GM23338 (cell line): ENCODE measurements around the gene NEK6. TPM values are rescaled to one million over a fixed set of nuclear protein-coding genes. Genes with fewer than 3 reads are reported as not detected.

Experiments used
- ATAC-seq: fragments of 200-7000 bp; cut with Tn5 transposase; 3 replicates; pipeline ENCODE4 v1.9.1; 2020
- DNase-seq: peaks from one replicate; pipeline ENCODE4 v3.0.0-alpha.2; 2015; ENCODE audit warnings: low spot score
- H2AFZ ChIP-seq: fragments of 200-600 bp; sonication (generic); 2 replicates; pipeline ENCODE4 v1.8.0; 2016; ENCODE audit warnings: antibody characterized with exemption, mild to moderate bottlenecking, moderate library complexity
- H3F3A ChIP-seq: fragments of 200-600 bp; sonication (generic); replicated peaks from 2 replicates; pipeline ENCODE4 v1.8.0; 2017; ENCODE audit warnings: antibody characterized with exemption, mixed run types, low read depth
- H3K27ac ChIP-seq: fragments of 200-600 bp; sonication (generic); 2 replicates; pipeline ENCODE4 v1.6.1; 2016; ENCODE audit warnings: low read depth
- H3K27me3 ChIP-seq: fragments of 200-600 bp; sonication (generic); 2 replicates; pipeline ENCODE4 v1.8.0; 2016; ENCODE audit warnings: mild to moderate bottlenecking, mixed run types, moderate library complexity; ENCODE audit not compliant: insufficient read depth
- H3K36me3 ChIP-seq: fragments of 200-600 bp; sonication (generic); 2 replicates; pipeline ENCODE4 v1.8.0; 2016; ENCODE audit warnings: mild to moderate bottlenecking; ENCODE audit not compliant: insufficient read depth
- H3K4me1 ChIP-seq: fragments of 200-600 bp; sonication (generic); 2 replicates; pipeline ENCODE4 v1.8.0; 2016; ENCODE audit warnings: mild to moderate bottlenecking, moderate library complexity; ENCODE audit not compliant: insufficient read depth
- H3K4me2 ChIP-seq: fragments of 200-600 bp; sonication (generic); 2 replicates; pipeline ENCODE4 v1.7.1; 2017; ENCODE audit warnings: mixed run types
- H3K4me3 ChIP-seq: fragments of 200-600 bp; sonication (generic); 2 replicates; pipeline ENCODE4 v1.6.1; 2016; ENCODE audit warnings: mixed run types
- H3K79me2 ChIP-seq: fragments of 200-600 bp; sonication (generic); replicated peaks from 2 replicates; pipeline ENCODE4 v1.8.0; 2017; ENCODE audit warnings: mild to moderate bottlenecking; ENCODE audit not compliant: insufficient read depth
- H3K9me2 ChIP-seq: fragments of 200-600 bp; sonication (generic); 2 replicates; pipeline ENCODE4 v1.8.0; 2017; ENCODE audit not compliant: insufficient read depth
- H4K20me1 ChIP-seq: fragments of 200-600 bp; sonication (generic); replicated peaks from 2 replicates; pipeline ENCODE4 v1.8.0; 2017; ENCODE audit warnings: mild to moderate bottlenecking; ENCODE audit not compliant: insufficient read depth
- H3K27ac Mint-ChIP-seq: 2 replicates; pipeline ENCODE4 v1.8.0; 2020; ENCODE audit warnings: inconsistent platforms, mild to moderate bottlenecking, moderate library complexity, mixed read lengths
- H3K27me3 Mint-ChIP-seq: 3 replicates; pipeline ENCODE4 v1.8.0; 2022; ENCODE audit warnings: low read depth, mild to moderate bottlenecking, moderate library complexity, mixed read lengths, inconsistent platforms; ENCODE audit not compliant: insufficient read depth, poor library complexity
- H3K36me3 Mint-ChIP-seq: 3 replicates; pipeline ENCODE4 v1.8.0; 2021; ENCODE audit warnings: low read depth, mild to moderate bottlenecking, inconsistent platforms, moderate library complexity, mixed read lengths
- H3K4me1 Mint-ChIP-seq: 3 replicates; pipeline ENCODE4 v1.8.0; 2020; ENCODE audit warnings: mild to moderate bottlenecking, inconsistent platforms, mixed read lengths
- H3K4me3 Mint-ChIP-seq: 3 replicates; pipeline ENCODE4 v1.8.0; 2021; ENCODE audit warnings: moderate library complexity, mild to moderate bottlenecking, inconsistent platforms, mixed read lengths
- H3K9me3 Mint-ChIP-seq: 3 replicates; pipeline ENCODE4 v1.8.0; 2020; ENCODE audit warnings: moderate library complexity, mild to moderate bottlenecking, inconsistent platforms, mixed read lengths
- CREB1 ChIP-seq: fragments of 250-450 bp; sonication (Bioruptor Pico); IDR thresholded peaks from 2 replicates; pipeline ENCODE4 v1.5.0; 2020; ENCODE audit warnings: low read depth, mild to moderate bottlenecking, moderate library complexity
- CTCF ChIP-seq, 2 experiments: fragments of 200-600 bp in 1 of 2; sonication (generic) in 1 of 2; conservative IDR thresholded peaks; 2 replicates each; pipeline versions ENCODE4 v1.5.1 to v1.6.1; 2016 to 2017; ENCODE audit warnings: antibody characterized with exemption in 2 of 2, low read depth in 2 of 2, mild to moderate bottlenecking in 2 of 2, moderate library complexity in 1 of 2
- ETS1 ChIP-seq: IDR thresholded peaks from 2 replicates; pipeline ENCODE4 v1.6.1; 2016; ENCODE audit warnings: antibody characterized with exemption
- EZH2 ChIP-seq: fragments of 200-600 bp; sonication (generic); IDR thresholded peaks from one replicate; pipeline ENCODE4 v1.8.0; 2017; ENCODE audit warnings: antibody characterized with exemption, mild to moderate bottlenecking, low read depth; ENCODE audit not compliant: unreplicated experiment
- EZH2phosphoT487 ChIP-seq: fragments of 200-600 bp; sonication (generic); IDR thresholded peaks from one replicate; pipeline ENCODE4 v1.8.1; 2018; ENCODE audit warnings: antibody characterized with exemption; ENCODE audit not compliant: unreplicated experiment
- JUNB ChIP-seq: IDR thresholded peaks from one replicate; pipeline ENCODE4 v1.6.1; 2016; ENCODE audit warnings: antibody characterized with exemption; ENCODE audit not compliant: unreplicated experiment
- NANOG ChIP-seq: IDR thresholded peaks from 2 replicates; pipeline ENCODE4 v1.6.1; 2016; ENCODE audit warnings: antibody characterized with exemption, borderline replicate concordance
- REST ChIP-seq: IDR thresholded peaks from one replicate; pipeline ENCODE4 v1.6.1; 2018; ENCODE audit warnings: antibody characterized with exemption; ENCODE audit not compliant: unreplicated experiment
- STAT1 ChIP-seq: IDR thresholded peaks from one replicate; pipeline ENCODE4 v1.6.1; 2016; ENCODE audit warnings: antibody characterized with exemption; ENCODE audit not compliant: unreplicated experiment
- ZNF114 ChIP-seq: fragments of 250-450 bp; sonication (Bioruptor Pico); IDR thresholded peaks from 2 replicates; pipeline ENCODE4 v1.5.0; 2020; ENCODE audit warnings: mild to moderate bottlenecking, moderate library complexity
- ZNF331 ChIP-seq: fragments of 250-450 bp; sonication (Bioruptor Pico); IDR thresholded peaks from 2 replicates; pipeline ENCODE4 v1.5.0; 2020; ENCODE audit warnings: low read depth, mild to moderate bottlenecking, moderate library complexity
- polyA plus RNA-seq: library from polyadenylated mRNA; unstranded; fragments of >200 nt; fragmentation: Nextera tagmentation; extraction: Ambion mirVana; gene quantifications from 2 replicates; pipeline ENCODE4 v1.2.1, GENCODE V29; 2016
- total RNA-seq: library from RNA; depleted of rRNA; stranded (reverse); fragments of >200 nt; shearing (Covaris generic); gene quantifications from 2 replicates; pipeline ENCODE4 v1.2.3, GENCODE V29; 2014

NEK6 gene
- total and polyA plus RNA-seq, 2 experiments from 2014 or later = 8.1 to 11.2 TPM

GRCh38 chr9:124290053-124290591 lies 32.4 kb downstream of the NEK6 start:
- no peaks in the 10 kb centered on the region for H3K9me2 ChIP-seq
- H3K4me1 Mint-ChIP-seq = peaks cover 22% of the 10 kb centered on the region
- no peaks in the 10 kb centered on the region for H3K9me3 Mint-ChIP-seq
- H3K27me3 Mint-ChIP-seq = peaks cover 6% of the 10 kb centered on the region
- no peaks in the 10 kb centered on the region for H3K4me1 ChIP-seq
- no peak overlapping the region for H2AFZ ChIP-seq
- ATAC-seq (no peak), DNase-seq (no peak)
- H3K4me2 ChIP-seq = no peak overlapping the region
- H3K4me3 Mint-ChIP-seq = no peak overlapping the region
- H3K27me3 ChIP-seq = no peaks in the 10 kb centered on the region
- H3K36me3 Mint-ChIP-seq = no peaks in the 10 kb centered on the region; the same call in 2 of the 3 replicates
- peaks cover 5% of the 10 kb centered on the region; the same call in 1 of the 2 replicates for H4K20me1 ChIP-seq
- TF ChIP-seq NANOG = no peak
- TF ChIP-seq EZH2 = no peak
- no peaks in the 10 kb centered on the region for H3K36me3 ChIP-seq
- H3F3A ChIP-seq = no peaks in the 10 kb centered on the region
- H3K27ac Mint-ChIP-seq = no peak overlapping the region
- H3K27ac ChIP-seq = no peak overlapping the region
- H3K4me3 ChIP-seq = no peak overlapping the region
- no peaks in the 10 kb centered on the region for H3K79me2 ChIP-seq

GRCh38 chr9:124290743-124291554 lies 33.2 kb downstream of the NEK6 start:
- no peaks in the 10 kb centered on the region for H3K79me2 ChIP-seq
- no peaks in the 10 kb centered on the region for H3F3A ChIP-seq
- H3K27me3 ChIP-seq = no peaks in the 10 kb centered on the region
- H3K4me1 ChIP-seq = no peaks in the 10 kb centered on the region
- H3K4me2 ChIP-seq = no peak overlapping the region
- TF ChIP-seq REST = no peak
- TF ChIP-seq NANOG = no peak
- no peak for TF ChIP-seq CREB1 (CRISPR knock-in tag)
- no peak for TF ChIP-seq EZH2phosphoT487
- TF ChIP-seq ZNF114 (CRISPR knock-in tag) = no peak
- no peak for TF ChIP-seq ZNF331 (CRISPR knock-in tag)
- TF ChIP-seq ETS1 = no peak
- no peak for TF ChIP-seq JUNB
- no peak for TF ChIP-seq STAT1
- no peak for TF ChIP-seq CTCF (conservative IDR thresholded peaks at IDR 0.05; ENCODE audit: low read depth in 2 of 2)
- ATAC-seq = no peak
- no peak overlapping the region for H3K27ac ChIP-seq
- Mint-ChIP-seq H3K27ac (no peak overlapping the region), H3K27me3 (peaks cover 10% of the 10 kb centered on the region), H3K9me3 (no peaks in the 10 kb centered on the region), H3K36me3 (no peaks in the 10 kb centered on the region; the same call in 2 of the 3 replicates), H3K4me1 (peaks cover 21% of the 10 kb centered on the region), H3K4me3 (no peak overlapping the region)
- no peaks in the 10 kb centered on the region for H3K9me2 ChIP-seq
- no peak overlapping the region for H3K4me3 ChIP-seq
- no peak for DNase-seq
- no peak overlapping the region for H2AFZ ChIP-seq
- no peaks in the 10 kb centered on the region for H3K36me3 ChIP-seq
- peaks cover 5% of the 10 kb centered on the region; the same call in 1 of the 2 replicates for H4K20me1 ChIP-seq
